SJSA1 (cell line): ENCODE results near the gene SBK3. TPM values are rescaled to one million over a fixed set of nuclear protein-coding genes. Genes with fewer than 3 reads are reported as not detected.
A peak's percentile ranks its signal among the peaks of the same experiment; 100 is the strongest.
"Not testable (repeated sequence)": the region's sequence is repeated elsewhere in the genome, so short reads cannot be mapped to it uniquely, and the experiment has no call there.

ENCODE experiments used
- DNase-seq, 2 experiments: peaks; one replicate each; pipeline ENCODE4 v3.0.0-alpha.2; 2015 to 2020; ENCODE audit warnings: low spot score in 2 of 2, low read depth in 1 of 2
- H3K27ac ChIP-seq: fragments of 250-450 bp; sonication (Bioruptor Pico); 2 replicates; pipeline ENCODE4 v1.5.1; 2020; ENCODE audit warnings: mild to moderate bottlenecking, moderate library complexity
- H3K27me3 ChIP-seq: fragments of 250-450 bp; sonication (Bioruptor Pico); replicated peaks from 2 replicates; pipeline ENCODE4 v1.5.1; 2020; ENCODE audit warnings: mild to moderate bottlenecking, moderate library complexity
- H3K36me3 ChIP-seq: fragments of 250-450 bp; sonication (Bioruptor Pico); 2 replicates; pipeline ENCODE4 v1.5.1; 2020; ENCODE audit warnings: mild to moderate bottlenecking
- H3K4me1 ChIP-seq: fragments of 250-450 bp; sonication (Bioruptor Pico); replicated peaks from 2 replicates; pipeline ENCODE4 v1.6.1; 2021; ENCODE audit warnings: mild to moderate bottlenecking
- H3K4me3 ChIP-seq: fragments of 250-450 bp; sonication (Bioruptor Pico); 2 replicates; pipeline ENCODE4 v1.5.1; 2020; ENCODE audit warnings: mild to moderate bottlenecking
- H3K9me3 ChIP-seq: fragments of 250-450 bp; sonication (Bioruptor Pico); replicated peaks from 2 replicates; pipeline ENCODE4 v1.5.1; 2020; ENCODE audit warnings: mild to moderate bottlenecking
- total RNA-seq: library from RNA; depleted of rRNA; stranded (reverse); fragments of >200 nt; shearing (Covaris generic); gene quantifications from 2 replicates; pipeline ENCODE4 v1.2.3, GENCODE V29; 2014

Gene SBK3
- total RNA-seq, 1 experiment from 2014 or later: 0.32 TPM

DNA sequence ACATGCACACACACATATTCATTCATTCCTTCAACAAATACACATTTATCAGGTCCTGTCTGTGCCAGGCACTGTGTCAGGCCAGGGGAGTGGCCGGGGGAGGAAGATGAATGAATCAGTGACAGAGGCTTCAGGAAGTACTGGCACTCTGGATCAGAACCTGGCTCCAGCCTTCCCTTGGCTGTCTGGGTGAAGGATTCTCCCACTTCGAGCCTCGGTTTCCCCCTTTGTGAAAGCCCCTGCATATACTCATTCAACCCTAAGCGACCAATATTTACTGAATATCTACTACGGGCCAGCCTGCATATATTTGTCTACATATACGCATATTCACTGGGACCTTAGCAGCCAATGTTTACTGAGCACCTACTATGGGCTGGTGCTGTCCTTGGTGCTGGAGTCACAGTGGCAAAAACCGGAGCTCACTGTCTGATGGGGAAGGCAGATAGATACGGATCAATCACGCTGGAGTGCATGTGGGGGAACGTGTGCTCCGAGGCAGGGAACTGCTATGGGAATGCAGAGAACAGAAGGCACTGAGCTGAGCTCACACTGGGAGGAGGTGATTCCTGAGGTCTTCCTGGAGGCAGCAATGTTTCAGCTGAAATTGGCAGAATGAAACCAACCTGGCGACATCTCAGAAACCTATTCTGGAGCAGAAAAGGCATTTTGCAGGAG is 35.9 kb upstream of the SBK3 start:
- peaks cover 25% of the 10 kb centered on the region for H3K4me1 ChIP-seq
- no peak for DNase-seq
- H3K9me3 ChIP-seq: no peaks in the 10 kb centered on the region
- peak overlapping the region; percentile 70 for H3K4me3 ChIP-seq
- no peaks in the 10 kb centered on the region for H3K27me3 ChIP-seq
- peaks cover 20% of the 10 kb centered on the region for H3K36me3 ChIP-seq
- H3K27ac ChIP-seq: peak overlapping the region; percentile 44

DNA sequence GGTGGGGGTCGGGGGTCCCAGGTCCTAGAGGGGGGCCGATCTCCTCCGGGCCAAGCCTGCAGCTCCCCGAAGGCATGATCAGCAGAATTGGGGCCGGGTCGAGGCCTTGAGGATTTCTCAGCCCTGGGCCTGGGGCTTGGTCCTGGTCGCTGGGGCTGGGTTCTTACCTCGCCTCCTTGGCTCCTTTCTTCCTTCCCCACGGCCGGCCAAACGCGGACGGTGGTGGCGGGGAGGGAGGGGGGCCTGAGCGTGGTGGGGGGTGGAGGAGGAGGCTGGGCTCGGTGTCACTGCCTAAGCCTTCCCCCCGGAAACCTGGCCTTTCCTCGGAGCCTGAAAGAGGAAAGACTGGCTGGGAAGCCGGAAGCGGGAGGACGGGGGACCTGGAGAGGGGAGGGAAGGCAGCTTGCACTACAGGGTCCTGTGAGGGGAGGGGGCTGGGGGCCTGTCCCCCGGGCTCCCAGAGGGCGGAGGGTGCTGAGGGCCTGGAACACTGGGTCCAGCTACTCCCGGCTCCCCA is 35.3 kb upstream of the SBK3 start, which contains the start of gene ZNF579:
ZNF579 (minus strand) TSS at position 221 of the 517 bp plus-strand sequence. CDS start 1,209 bp downstream, outside the sequence.
- H3K4me3 ChIP-seq: peak within 1 kb of the TSS; percentile 70
- H3K4me1 ChIP-seq: peaks cover 19% of the 10 kb centered on the region
- peak; percentile 76 to 91 for DNase-seq
- H3K27ac ChIP-seq: peak within 1 kb of the TSS; percentile 71
- H3K27me3 ChIP-seq: no peaks in the 10 kb centered on the region
- H3K36me3 ChIP-seq: peaks cover 20% of the 10 kb centered on the region
- H3K9me3 ChIP-seq: no peaks in the 10 kb centered on the region

DNA sequence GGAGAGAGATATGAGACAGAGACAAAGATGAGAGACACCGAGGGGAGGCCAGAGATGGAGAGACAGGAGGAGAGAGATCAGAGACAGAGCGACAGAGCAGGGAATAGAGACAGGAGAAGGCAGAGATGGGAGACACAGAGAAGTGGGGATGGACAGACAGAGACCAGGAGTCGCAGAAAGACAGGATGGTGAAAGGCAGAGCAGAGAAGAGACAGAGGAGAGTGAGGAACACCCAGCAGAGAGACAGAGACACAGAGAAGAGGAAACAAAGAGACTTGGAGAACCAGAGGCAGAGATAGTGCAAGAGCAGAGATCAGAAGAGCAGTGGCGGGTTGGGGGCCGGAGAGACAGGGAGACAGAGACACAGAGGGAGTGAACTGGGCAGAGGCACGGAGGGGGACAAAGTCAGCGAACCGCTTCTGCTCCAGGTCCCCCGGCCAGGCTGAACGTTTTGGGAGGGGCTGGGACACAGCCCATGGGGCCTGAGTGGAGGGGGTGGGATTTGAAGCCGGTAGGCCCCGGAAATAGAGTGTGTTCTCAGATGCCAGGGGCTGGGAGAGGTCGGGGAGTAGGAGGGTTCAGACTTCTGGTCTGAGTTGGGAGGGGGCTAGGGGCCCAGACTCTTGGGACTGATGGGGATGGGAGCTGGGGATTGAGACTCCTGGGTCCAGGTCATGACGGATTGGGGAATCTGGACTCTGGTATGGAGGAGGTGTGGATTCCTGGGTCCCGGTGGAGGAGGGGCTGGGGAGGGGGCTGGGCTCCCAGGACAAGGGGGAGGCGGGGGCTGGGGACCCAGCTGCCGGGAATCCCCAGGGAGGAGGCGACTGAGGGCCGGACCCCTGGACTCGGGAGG is 34.7 kb upstream of the SBK3 start:
- H3K9me3 ChIP-seq: no peaks in the 10 kb centered on the region
- H3K27me3 ChIP-seq: no peaks in the 10 kb centered on the region
- H3K36me3 ChIP-seq: peaks cover 20% of the 10 kb centered on the region
- DNase-seq: peak; percentile 32 to 62
- H3K27ac ChIP-seq: peak overlapping the region; percentile 71
- peaks cover 12% of the 10 kb centered on the region for H3K4me1 ChIP-seq
- H3K4me3 ChIP-seq: peak overlapping the region; percentile 70

DNA sequence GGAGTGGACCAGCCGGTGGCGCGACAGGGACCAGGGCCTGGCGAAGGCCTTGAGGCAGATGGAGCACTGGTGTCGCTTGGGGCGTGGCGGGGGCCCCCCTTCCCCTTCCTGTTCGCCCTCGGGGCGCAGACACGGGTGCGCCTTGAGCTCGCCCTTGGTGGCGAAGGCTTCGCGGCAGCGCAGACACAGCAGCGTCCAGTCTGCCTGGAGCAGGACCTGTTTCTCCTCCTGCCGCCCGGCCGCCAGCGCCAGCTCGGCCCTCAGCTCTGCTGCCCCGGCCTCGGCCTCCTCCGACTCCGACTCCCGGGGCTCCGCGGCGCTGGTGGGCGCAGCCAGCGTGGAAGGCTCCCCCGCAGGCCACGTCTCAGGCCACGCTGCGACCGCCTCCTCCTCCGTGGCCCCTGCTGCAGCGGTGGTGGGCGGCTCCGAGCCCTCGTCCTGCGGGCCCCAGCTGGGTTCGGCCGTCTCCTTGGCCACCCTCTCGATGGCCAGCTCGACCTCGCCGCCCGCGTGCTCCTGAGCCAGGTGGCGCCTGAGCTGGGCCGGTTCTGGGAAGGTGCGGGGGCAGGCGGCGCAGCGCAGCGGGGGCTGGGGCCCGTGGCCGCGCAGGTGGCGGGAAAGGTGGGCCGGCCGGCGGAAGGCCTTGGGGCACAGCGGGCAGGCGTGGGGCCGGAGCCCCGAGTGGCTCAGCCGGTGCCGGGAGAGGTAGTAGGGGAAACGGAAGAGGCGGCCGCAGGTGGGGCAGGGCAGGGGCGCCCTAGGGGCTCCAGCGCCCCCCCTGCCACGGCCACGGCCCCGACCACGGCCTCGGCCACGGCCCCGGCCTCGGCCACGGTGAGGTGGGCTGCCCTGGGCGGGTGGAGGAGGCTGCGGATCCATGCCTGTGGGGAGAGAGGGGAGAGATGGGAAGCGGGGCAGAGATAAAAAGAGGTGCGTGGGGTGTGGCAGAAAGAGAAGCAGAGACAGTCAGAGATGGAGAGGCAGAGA is 33.7 kb upstream of the SBK3 start:
- Histone ChIP-seq H3K27ac (no peak overlapping the region), H3K36me3 (peaks cover 20% of the 10 kb centered on the region), H3K9me3 (no peaks in the 10 kb centered on the region), H3K4me1 (peaks cover 11% of the 10 kb centered on the region), H3K27me3 (no peaks in the 10 kb centered on the region), H3K4me3 (peak overlapping the region; percentile 70)
- DNase-seq: no peak

DNA sequence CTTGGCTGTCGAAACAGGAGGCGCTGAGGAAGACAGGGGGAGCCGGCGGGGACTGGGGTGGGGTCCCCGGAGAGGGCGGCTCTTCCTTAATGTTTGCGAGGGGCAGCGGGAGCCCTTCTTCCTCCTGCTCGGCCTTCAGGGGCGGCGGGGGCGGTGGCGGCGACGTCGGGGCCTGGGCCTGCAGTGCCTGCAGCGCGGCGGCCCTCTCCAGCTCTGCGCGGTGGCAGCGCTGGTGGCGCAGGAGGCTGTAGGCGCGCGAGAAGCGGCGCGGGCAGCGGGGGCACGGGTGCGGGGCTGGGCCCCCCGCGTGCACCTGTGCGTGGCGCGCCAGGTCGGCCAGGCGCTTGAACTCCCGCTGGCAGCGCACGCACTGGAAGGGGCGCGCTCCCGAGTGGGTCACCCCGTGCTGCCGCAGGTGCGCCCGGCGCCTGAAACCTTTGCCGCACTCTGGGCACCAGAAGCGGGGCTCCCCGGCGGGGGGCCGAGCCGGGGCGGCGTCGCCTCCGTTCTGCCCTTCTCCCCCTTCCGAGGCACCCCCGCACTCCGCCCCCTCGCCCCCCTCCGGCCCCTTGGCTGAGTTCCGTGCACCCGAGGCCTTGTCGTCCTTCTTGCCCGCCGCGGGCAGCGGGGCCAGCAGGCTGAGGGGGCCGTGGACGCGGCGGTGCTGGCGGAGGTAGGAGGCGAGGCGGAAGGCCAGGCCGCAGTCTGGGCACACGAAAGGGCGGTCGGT is 32.9 kb upstream of the SBK3 start:
- DNase-seq: no peak
- H3K4me1 ChIP-seq: peaks cover 11% of the 10 kb centered on the region
- H3K27me3 ChIP-seq: no peaks in the 10 kb centered on the region
- H3K4me3 ChIP-seq: no peak overlapping the region
- H3K36me3 ChIP-seq: peaks cover 20% of the 10 kb centered on the region
- H3K9me3 ChIP-seq: no peaks in the 10 kb centered on the region
- no peak overlapping the region for H3K27ac ChIP-seq

DNA sequence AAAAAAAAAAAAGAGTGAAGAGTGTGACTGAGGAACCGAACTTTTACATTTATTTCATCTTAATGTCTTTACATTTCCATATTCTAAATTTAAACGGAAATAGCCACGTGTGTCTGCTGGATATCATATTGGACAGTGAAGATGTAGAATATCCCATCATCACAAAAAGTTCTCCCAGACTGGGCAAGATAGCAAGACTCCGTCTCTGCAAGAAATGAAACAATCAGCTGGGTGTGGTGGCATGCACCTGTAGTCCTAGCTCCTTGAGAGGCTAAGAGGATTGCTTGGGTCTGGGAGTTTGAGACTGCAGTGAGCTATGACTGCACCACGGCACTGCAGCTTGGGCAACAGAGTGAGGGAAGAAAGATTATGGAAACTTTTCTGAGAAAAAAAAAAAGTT is 31.4 kb upstream of the SBK3 start:
- Histone ChIP-seq H3K4me1 (peaks cover 11% of the 10 kb centered on the region), H3K27ac (no peak overlapping the region), H3K27me3 (no peaks in the 10 kb centered on the region), H3K4me3 (no peak overlapping the region), H3K36me3 (peaks cover 20% of the 10 kb centered on the region), H3K9me3 (no peaks in the 10 kb centered on the region)
- DNase-seq: no peak

DNA sequence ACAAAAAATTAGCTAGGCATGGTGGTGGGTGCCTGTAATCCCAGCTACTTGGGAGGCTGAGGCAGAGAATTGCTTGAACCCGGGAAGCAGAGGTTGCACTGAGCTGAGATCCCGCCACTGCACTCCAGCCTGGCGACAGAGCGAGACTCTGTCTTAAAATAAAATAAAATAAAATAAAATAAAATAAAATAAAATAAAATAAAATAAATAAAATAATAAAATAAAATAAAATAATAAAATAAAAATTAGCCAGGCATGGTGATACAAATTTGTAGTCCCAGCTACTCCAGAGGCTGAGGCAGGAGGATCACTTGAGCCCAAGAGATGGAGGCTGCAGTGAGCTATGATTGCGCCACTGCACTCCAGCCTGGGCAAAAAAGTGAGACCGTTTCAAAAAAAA is 28.6 kb upstream of the SBK3 start:
- not testable (repeated sequence) for H3K4me3 ChIP-seq, DNase-seq

DNA sequence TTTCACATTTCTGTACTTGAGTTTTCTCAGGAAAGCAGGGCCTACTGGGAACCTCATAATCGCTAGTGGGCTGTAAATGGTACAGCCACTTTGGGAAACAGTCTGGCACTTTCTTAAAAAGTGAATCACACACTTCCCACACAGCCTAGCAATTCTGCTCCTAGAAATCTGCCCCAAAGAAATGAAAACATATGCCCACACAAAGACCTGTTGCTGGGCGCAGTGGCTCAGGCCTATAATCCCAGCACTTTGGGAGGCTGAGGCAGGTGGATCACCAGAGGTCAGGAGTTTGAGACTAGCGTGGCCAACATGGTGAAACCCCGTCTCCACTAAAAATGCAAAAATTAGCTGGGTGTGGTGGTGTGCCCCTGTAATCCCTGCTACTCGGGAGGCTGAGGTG is 24.1 kb upstream of the SBK3 start:
- H3K36me3 ChIP-seq, H3K4me3 ChIP-seq, H3K9me3 ChIP-seq, H3K27ac ChIP-seq, DNase-seq, H3K27me3 ChIP-seq, H3K4me1 ChIP-seq: not testable (repeated sequence)

More for the DNA sequence above, 28.6 kb upstream of the SBK3 start:
- peaks cover 15% of the 10 kb centered on the region for H3K36me3 ChIP-seq
- H3K27ac ChIP-seq, H3K9me3 ChIP-seq, H3K4me1 ChIP-seq, H3K27me3 ChIP-seq: not testable (repeated sequence)

DNA sequence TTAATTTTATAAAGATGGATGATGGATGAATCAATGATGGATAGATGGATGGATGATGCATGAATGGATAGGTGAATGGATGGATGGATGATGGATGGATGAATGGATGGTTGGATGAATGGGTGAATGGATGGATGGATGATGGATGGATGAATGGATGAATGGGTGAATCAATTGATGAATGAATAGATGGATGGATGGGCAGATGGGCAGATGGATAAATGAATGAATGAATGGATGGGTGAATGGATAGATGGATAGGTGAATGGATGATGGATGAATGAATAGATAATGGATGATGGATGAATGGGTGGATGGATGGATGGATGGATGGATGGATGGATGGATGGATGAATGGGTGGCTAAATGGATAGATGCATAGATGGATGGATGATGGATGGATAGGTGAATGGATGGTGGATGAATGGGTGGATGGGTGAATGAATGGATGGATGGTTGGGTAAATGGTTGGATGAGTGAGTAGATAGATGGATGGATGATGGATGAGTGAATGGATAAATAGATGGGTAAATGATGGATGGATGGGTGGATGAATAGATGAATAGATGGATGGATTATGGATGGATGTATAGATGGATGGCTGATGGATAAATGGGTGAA is 22.5 kb upstream of the SBK3 start:
- H3K4me3 ChIP-seq: no peak overlapping the region
- DNase-seq: no peak
- H3K4me1 ChIP-seq: no peaks in the 10 kb centered on the region
- H3K9me3 ChIP-seq: no peaks in the 10 kb centered on the region
- H3K36me3 ChIP-seq: no peaks in the 10 kb centered on the region
- H3K27me3 ChIP-seq: no peaks in the 10 kb centered on the region
- H3K27ac ChIP-seq: no peak overlapping the region

DNA sequence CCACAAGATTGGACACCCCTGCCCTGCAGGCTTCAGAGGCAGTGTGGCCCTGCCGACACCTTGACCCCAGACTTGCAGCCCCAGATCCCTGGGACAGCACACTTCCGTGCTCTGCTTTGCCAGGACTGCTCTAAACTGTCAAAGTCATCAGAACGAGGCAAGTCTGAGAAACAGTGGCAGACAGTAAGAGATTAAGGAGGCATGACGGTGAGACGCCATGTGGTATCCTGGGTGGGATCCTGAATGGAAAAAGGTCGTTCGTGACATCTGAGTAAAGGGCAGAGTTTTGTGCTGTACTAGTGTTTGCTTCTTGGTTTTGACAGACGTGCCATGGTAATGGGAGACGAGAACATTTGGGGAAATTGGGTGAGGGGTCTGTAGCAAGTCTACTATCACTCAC is 21.5 kb upstream of the SBK3 start:
- no peak for DNase-seq
- Histone ChIP-seq H3K27ac (no peak overlapping the region), H3K4me3 (no peak overlapping the region), H3K4me1 (no peaks in the 10 kb centered on the region), H3K27me3 (no peaks in the 10 kb centered on the region), H3K9me3 (no peaks in the 10 kb centered on the region), H3K36me3 (no peaks in the 10 kb centered on the region)

DNA sequence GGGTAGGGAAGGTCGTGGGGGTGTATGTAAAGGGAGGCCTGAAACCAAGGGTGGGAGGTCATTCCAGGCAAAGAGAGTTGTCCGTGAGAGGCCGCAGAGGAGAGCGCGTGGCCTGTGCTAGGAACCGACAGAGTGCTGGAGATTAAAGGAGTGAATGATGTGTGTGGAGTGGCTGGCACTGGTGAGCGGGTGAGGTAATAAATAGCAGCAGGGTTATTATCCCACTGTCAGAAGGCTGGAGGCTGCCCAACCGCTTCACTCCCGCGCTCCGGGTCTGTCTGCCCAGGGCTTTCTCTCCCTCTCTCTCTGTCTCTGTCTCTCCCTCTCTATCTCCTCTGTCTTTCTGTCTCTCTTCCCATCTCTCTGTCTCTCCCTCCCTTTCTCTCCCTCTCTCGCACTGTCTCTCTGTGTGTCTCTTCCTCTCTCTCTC is 17.9 kb upstream of the SBK3 start:
- no peaks in the 10 kb centered on the region for H3K36me3 ChIP-seq
- no peaks in the 10 kb centered on the region for H3K27me3 ChIP-seq
- no peak overlapping the region for H3K4me3 ChIP-seq
- no peaks in the 10 kb centered on the region for H3K4me1 ChIP-seq
- H3K9me3 ChIP-seq: 0 out of 2 replicates have a peak, but pooled peaks cover 4% of the 10 kb centered on the region
- no peak overlapping the region for H3K27ac ChIP-seq
- no peak for DNase-seq

DNA sequence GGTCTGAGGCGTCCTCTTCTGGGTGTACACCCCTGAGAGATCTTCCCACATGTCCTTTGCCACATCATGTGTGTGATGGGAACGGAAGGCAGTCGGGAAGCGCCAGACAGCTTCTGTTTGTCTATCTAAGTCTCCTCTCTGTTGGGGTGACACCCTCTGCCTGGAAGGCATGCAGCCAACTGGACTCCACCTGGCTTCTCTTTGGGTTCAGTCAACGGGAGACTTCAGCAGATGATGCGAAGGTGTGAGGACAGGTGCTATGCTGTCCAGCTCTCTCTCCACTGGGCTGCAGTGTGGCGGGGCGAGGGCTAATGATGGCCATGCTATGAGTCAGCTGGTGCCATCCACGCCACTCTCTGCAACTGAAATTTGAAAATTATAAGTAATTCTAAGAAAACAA is 14.3 kb upstream of the SBK3 start:
- no peak for DNase-seq
- H3K9me3 ChIP-seq: 0 out of 2 replicates have a peak, but pooled peaks cover 4% of the 10 kb centered on the region
- H3K4me1 ChIP-seq: no peaks in the 10 kb centered on the region
- H3K4me3 ChIP-seq: no peak overlapping the region
- H3K27ac ChIP-seq: no peak overlapping the region
- H3K27me3 ChIP-seq: no peaks in the 10 kb centered on the region
- no peaks in the 10 kb centered on the region for H3K36me3 ChIP-seq
